Liver (tissue), 9 donors: ENCODE results near the gene ZNF844. TPM values are rescaled to one million over a fixed set of nuclear protein-coding genes. Genes with fewer than 3 reads are reported as not detected.

Experiments
- DNase-seq: peaks from one replicate; pipeline ENCODE4 v3.0.0-alpha.2; 2017; ENCODE audit warnings: low spot score
- H3K27ac ChIP-seq, 2 donors: one replicate each; pipeline ENCODE4 v1.7.0; 2013; ENCODE audit warnings: inconsistent platforms in 2 of 2, low read length in 2 of 2, control low read depth in 1 of 2, low read depth in 1 of 2, mild to moderate bottlenecking in 1 of 2
- H3K27me3 ChIP-seq, 4 donors: one replicate each; pipeline versions ENCODE4 v1.6.1 to v1.7.0; 2013; ENCODE audit warnings: low read length in 3 of 4, inconsistent platforms in 1 of 4, mild to moderate bottlenecking in 1 of 4, moderate library complexity in 1 of 4; ENCODE audit not compliant: control insufficient read depth in 4 of 4, insufficient read depth in 4 of 4
- H3K36me3 ChIP-seq, 4 donors: one replicate each; pipeline versions ENCODE4 v1.6.1 to v1.7.0; 2013; ENCODE audit warnings: low read length in 3 of 4, mild to moderate bottlenecking in 3 of 4, low read depth in 1 of 4, moderate library complexity in 1 of 4; ENCODE audit not compliant: control insufficient read depth in 4 of 4, insufficient read depth in 3 of 4
- H3K4me1 ChIP-seq, 4 donors: one replicate each; pipeline versions ENCODE4 v1.6.1 to v1.7.0; 2013; ENCODE audit warnings: low read length in 3 of 4, mild to moderate bottlenecking in 3 of 4, moderate library complexity in 1 of 4; ENCODE audit not compliant: control insufficient read depth in 4 of 4, insufficient read depth in 4 of 4
- H3K4me3 ChIP-seq, 3 donors: one replicate each; pipeline versions ENCODE4 v1.6.1 to v1.7.0; 2013; ENCODE audit warnings: low read length in 3 of 3, control low read depth in 1 of 3, low read depth in 1 of 3, mild to moderate bottlenecking in 1 of 3
- H3K9ac ChIP-seq, 2 donors: one replicate each; pipeline ENCODE4 v1.7.0; 2013; ENCODE audit warnings: low read length in 2 of 2, mild to moderate bottlenecking in 2 of 2, moderate library complexity in 2 of 2, control low read depth in 1 of 2, low read depth in 1 of 2
- H3K9me3 ChIP-seq, 4 donors: one replicate each; pipeline versions ENCODE4 v1.6.1 to v1.7.0; 2013; ENCODE audit warnings: low read length in 3 of 4; ENCODE audit not compliant: control insufficient read depth in 4 of 4
- EGR1 ChIP-seq, 2 donors: IDR thresholded peaks; 2 replicates each; pipeline ENCODE4 v1.6.1; 2016 to 2018; ENCODE audit warnings: antibody characterized with exemption in 2 of 2, low read depth in 2 of 2
- FOXA1 ChIP-seq: IDR thresholded peaks from 2 replicates; pipeline ENCODE4 v1.6.1; 2016; ENCODE audit warnings: antibody characterized with exemption
- FOXA2 ChIP-seq: IDR thresholded peaks from 2 replicates; pipeline ENCODE4 v1.6.1; 2016; ENCODE audit warnings: antibody characterized with exemption
- GABPA ChIP-seq, 2 donors: IDR thresholded peaks in 1 of 2; conservative IDR thresholded peaks in 1 of 2; 2 replicates each; pipeline ENCODE4 v1.6.1; 2016; ENCODE audit warnings: antibody characterized with exemption in 2 of 2, mild to moderate bottlenecking in 1 of 2, moderate library complexity in 1 of 2
- HNF4A ChIP-seq, 2 donors: conservative IDR thresholded peaks; 2 replicates each; pipeline ENCODE4 v1.6.1; 2016; ENCODE audit warnings: antibody characterized with exemption in 2 of 2, mild to moderate bottlenecking in 2 of 2
- HNF4G ChIP-seq: IDR thresholded peaks from 2 replicates; pipeline ENCODE4 v1.6.1; 2016; ENCODE audit warnings: antibody characterized with exemption
- JUND ChIP-seq, 2 donors: IDR thresholded peaks; 2 replicates each; pipeline ENCODE4 v1.6.1; 2016; ENCODE audit warnings: antibody characterized with exemption in 2 of 2
- NR2F2 ChIP-seq: IDR thresholded peaks from 2 replicates; pipeline ENCODE4 v1.6.1; 2016; ENCODE audit warnings: antibody characterized with exemption
- RAD21 ChIP-seq, 2 donors: IDR thresholded peaks; 2 replicates each; pipeline ENCODE4 v1.6.1; 2016; ENCODE audit warnings: antibody characterized with exemption in 2 of 2, mild to moderate bottlenecking in 2 of 2
- TAF1 ChIP-seq: conservative IDR thresholded peaks from 2 replicates; pipeline ENCODE4 v1.6.1; 2016; ENCODE audit warnings: antibody characterized with exemption, mild to moderate bottlenecking
- YY1 ChIP-seq: IDR thresholded peaks from 2 replicates; pipeline ENCODE4 v1.6.1; 2016; ENCODE audit warnings: antibody characterized with exemption, mild to moderate bottlenecking
- WGBS: extraction: QIAGEN DNeasy Blood & Tissue Kit; methylation state at CpG from one replicate; pipeline ENCODE4 v1.1.7; 2013; 5-methylcytosine and 5-hydroxymethylcytosine counted together
- polyA plus RNA-seq, 2 donors: library from polyadenylated mRNA; stranded (reverse) in 1 of 2; unstranded in 1 of 2; fragments of 200-250 nt in 1 of 2; fragments of >200 nt in 1 of 2; fragmentation: Nextera tagmentation in 1 of 2; extraction: Ambion mirVana in 1 of 2; gene quantifications; one replicate each; pipeline versions ENCODE4 v1.2.1 to v1.2.3, GENCODE V29; 2013 to 2015
- total RNA-seq, 2 donors: library from RNA; depleted of rRNA; stranded (reverse); fragments of >200 nt; gene quantifications; one replicate each; pipeline ENCODE4 v1.2.3, GENCODE V29; 2014
- TF ChIP-seq, protein P1 (sequence below): IDR thresholded peaks from 2 replicates; pipeline ENCODE4 v1.6.1; 2016; ENCODE audit warnings: antibody characterized with exemption, mild to moderate bottlenecking
- TF ChIP-seq, protein P2 (sequence below): fragments of 150-350 bp; IDR thresholded peaks from 2 replicates; pipeline ENCODE4 v1.5.1; 2017; ENCODE audit warnings: improper control_type of control experiment, low read depth, low read length; ENCODE audit not compliant: missing input control
- TF ChIP-seq, protein P3 (sequence below): IDR thresholded peaks from 2 replicates; pipeline ENCODE4 v1.6.1; 2016; ENCODE audit warnings: antibody characterized with exemption
- TF ChIP-seq, protein P4 (sequence below): IDR thresholded peaks from 2 replicates; pipeline ENCODE4 v1.6.1; 2016; ENCODE audit warnings: antibody characterized with exemption
- donor health status: healthy.
- donor health status: healthy.
- donor health status: healthy.
- donor health status: healthy.
- donor health status: healthy.

Gene ZNF844
- total and polyA plus RNA-seq, 4 donors, result 0.72 to 5.6 (median 2.9) TPM

DNA sequence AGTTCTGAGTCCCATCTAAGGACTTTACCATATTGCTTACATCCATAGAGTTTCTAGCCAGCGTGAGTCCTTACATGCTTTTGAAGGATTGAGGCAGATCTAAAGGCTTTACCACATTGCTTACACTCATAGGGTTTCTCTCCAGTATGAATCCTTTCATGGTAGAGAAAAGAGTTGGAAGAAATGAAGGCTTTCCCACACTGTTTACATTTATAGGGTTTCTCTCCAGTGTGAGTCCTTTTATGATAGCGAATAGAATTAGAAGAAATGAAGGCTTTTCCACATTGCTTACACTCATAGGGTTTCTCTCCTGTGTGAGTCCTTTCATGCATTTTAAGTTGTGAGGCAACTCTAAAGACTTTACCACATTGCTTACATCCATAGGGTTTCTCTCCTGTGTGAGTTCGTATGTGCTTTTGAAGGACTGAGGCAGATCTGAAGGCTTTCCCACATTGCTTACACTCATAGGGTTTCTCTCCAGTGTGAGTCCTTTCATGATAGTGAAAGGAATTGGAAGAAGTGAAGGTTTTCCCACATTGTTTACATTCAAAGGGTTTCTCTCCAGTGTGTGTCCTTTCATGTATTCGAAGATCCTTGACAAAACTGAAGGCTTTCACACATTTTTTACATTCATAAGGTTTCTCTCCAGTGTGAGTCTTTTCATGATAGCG is 20.6 kb upstream of the ZNF844 start:
- DNase-seq, result no peak
- Histone ChIP-seq H3K4me3 (peak overlapping the region in 2 of 3 donors; percentile 1 to 79), H3K27ac (no peak overlapping the region), H3K4me1 (no peaks in the 10 kb centered on the region), H3K36me3 (peaks cover 0 to 6% (median 2%) of the 10 kb centered on the region in 4 donors), H3K27me3 (no peaks in the 10 kb centered on the region), H3K9ac (no peak overlapping the region), H3K9me3 (peaks cover 19 to 42% (median 23%) of the 10 kb centered on the region in 4 donors)
- WGBS, result 96% methylated on average over 5 of the region's 5 CpGs
- TF ChIP-seq TAF1 (no peak), FOXA1 (no peak), YY1 (no peak), HNF4A (conservative IDR thresholded peaks at IDR 0.05) (no peak), GABPA (IDR thresholded peaks at IDR 0.05 in 1 of 2, conservative IDR thresholded peaks at IDR 0.05 in 1 of 2) (no peak), EGR1 (IDR thresholded peaks at IDR 0.05; ENCODE audit: low read depth in 2 of 2) (no peak)

DNA sequence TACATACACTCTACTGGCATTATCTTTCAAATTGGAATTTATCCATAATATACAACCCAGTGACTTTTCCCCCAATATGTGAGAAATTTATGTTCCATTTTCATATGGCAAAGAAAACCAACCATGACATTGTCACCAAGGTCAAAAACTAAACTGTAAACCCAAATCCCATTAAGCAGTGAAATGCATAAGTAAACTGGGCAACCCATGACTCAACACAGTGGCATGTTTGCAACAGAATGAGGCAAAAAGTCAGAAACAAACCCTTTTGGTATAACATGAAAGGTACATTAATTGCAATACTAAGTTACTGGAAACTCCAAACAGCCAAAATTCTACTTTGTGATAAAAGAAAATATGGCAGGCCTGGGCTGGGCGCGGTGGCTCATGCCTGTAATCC is 16.7 kb upstream of the ZNF844 start:
- 99% methylated on average over 2 of the region's 2 CpGs for WGBS
- Histone ChIP-seq H3K36me3 (peaks cover 0 to 6% (median 2%) of the 10 kb centered on the region in 4 donors), H3K4me1 (peaks cover 0 to 14% (median 5%) of the 10 kb centered on the region in 4 donors), H3K9ac (no peak overlapping the region), H3K9me3 (peaks cover 16 to 30% (median 19%) of the 10 kb centered on the region in 4 donors), H3K27me3 (no peaks in the 10 kb centered on the region), H3K4me3 (no peak overlapping the region), H3K27ac (no peak overlapping the region)
- TF ChIP-seq TAF1 (no peak), JUND (IDR thresholded peaks at IDR 0.05) (no peak)
- TF ChIP-seq, protein P1, sequence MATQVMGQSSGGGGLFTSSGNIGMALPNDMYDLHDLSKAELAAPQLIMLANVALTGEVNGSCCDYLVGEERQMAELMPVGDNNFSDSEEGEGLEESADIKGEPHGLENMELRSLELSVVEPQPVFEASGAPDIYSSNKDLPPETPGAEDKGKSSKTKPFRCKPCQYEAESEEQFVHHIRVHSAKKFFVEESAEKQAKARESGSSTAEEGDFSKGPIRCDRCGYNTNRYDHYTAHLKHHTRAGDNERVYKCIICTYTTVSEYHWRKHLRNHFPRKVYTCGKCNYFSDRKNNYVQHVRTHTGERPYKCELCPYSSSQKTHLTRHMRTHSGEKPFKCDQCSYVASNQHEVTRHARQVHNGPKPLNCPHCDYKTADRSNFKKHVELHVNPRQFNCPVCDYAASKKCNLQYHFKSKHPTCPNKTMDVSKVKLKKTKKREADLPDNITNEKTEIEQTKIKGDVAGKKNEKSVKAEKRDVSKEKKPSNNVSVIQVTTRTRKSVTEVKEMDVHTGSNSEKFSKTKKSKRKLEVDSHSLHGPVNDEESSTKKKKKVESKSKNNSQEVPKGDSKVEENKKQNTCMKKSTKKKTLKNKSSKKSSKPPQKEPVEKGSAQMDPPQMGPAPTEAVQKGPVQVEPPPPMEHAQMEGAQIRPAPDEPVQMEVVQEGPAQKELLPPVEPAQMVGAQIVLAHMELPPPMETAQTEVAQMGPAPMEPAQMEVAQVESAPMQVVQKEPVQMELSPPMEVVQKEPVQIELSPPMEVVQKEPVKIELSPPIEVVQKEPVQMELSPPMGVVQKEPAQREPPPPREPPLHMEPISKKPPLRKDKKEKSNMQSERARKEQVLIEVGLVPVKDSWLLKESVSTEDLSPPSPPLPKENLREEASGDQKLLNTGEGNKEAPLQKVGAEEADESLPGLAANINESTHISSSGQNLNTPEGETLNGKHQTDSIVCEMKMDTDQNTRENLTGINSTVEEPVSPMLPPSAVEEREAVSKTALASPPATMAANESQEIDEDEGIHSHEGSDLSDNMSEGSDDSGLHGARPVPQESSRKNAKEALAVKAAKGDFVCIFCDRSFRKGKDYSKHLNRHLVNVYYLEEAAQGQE, result no peak
- DNase-seq, result no peak

DNA sequence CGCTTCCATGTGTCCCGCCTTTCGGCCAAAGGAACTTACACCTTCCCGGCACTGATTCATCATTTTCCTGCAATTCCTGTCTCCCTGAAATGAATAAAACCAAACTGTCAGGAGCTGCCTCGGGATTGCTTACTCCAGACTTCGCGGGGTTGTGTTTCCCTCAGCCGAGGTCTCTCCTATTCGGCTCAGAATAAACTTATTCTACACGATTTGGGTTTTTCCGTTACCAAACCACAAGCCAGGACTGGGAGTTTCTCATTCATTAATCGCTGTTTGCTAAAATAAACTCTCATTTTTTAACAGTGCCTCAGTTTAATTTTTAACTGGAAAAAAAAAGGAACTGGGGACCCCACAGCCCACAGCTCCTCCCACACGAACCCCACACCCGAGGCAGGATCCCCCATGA is 12.4 kb upstream of the ZNF844 start:
- peaks cover 0 to 17% (median 5%) of the 10 kb centered on the region in 4 donors for H3K4me1 ChIP-seq
- 1% methylated on average over 14 of the region's 14 CpGs for WGBS
- TF ChIP-seq TAF1 (no peak), JUND (IDR thresholded peaks at IDR 0.05) (no peak), RAD21 (IDR thresholded peaks at IDR 0.05) (no peak), FOXA2 (no peak), HNF4G (no peak), GABPA (IDR thresholded peaks at IDR 0.05 in 1 of 2, conservative IDR thresholded peaks at IDR 0.05 in 1 of 2) (no peak), NR2F2 (no peak), EGR1 (IDR thresholded peaks at IDR 0.05; ENCODE audit: low read depth in 2 of 2) (no peak), HNF4A (conservative IDR thresholded peaks at IDR 0.05) (no peak)
- TF ChIP-seq, protein P2, sequence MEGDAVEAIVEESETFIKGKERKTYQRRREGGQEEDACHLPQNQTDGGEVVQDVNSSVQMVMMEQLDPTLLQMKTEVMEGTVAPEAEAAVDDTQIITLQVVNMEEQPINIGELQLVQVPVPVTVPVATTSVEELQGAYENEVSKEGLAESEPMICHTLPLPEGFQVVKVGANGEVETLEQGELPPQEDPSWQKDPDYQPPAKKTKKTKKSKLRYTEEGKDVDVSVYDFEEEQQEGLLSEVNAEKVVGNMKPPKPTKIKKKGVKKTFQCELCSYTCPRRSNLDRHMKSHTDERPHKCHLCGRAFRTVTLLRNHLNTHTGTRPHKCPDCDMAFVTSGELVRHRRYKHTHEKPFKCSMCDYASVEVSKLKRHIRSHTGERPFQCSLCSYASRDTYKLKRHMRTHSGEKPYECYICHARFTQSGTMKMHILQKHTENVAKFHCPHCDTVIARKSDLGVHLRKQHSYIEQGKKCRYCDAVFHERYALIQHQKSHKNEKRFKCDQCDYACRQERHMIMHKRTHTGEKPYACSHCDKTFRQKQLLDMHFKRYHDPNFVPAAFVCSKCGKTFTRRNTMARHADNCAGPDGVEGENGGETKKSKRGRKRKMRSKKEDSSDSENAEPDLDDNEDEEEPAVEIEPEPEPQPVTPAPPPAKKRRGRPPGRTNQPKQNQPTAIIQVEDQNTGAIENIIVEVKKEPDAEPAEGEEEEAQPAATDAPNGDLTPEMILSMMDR, result no peak
- TF ChIP-seq, protein P1, result no peak
- TF ChIP-seq, protein P3, sequence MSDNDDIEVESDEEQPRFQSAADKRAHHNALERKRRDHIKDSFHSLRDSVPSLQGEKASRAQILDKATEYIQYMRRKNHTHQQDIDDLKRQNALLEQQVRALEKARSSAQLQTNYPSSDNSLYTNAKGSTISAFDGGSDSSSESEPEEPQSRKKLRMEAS, result no peak
- TF ChIP-seq, protein P4, sequence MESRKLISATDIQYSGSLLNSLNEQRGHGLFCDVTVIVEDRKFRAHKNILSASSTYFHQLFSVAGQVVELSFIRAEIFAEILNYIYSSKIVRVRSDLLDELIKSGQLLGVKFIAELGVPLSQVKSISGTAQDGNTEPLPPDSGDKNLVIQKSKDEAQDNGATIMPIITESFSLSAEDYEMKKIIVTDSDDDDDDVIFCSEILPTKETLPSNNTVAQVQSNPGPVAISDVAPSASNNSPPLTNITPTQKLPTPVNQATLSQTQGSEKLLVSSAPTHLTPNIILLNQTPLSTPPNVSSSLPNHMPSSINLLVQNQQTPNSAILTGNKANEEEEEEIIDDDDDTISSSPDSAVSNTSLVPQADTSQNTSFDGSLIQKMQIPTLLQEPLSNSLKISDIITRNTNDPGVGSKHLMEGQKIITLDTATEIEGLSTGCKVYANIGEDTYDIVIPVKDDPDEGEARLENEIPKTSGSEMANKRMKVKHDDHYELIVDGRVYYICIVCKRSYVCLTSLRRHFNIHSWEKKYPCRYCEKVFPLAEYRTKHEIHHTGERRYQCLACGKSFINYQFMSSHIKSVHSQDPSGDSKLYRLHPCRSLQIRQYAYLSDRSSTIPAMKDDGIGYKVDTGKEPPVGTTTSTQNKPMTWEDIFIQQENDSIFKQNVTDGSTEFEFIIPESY, result no peak
- DNase-seq, result no peak
- peak overlapping the region; percentile 49 to 54 for H3K27ac ChIP-seq
- H3K9me3 ChIP-seq, result peaks cover 0 to 2% (median under 1%) of the 10 kb centered on the region in 4 donors
- H3K36me3 ChIP-seq, result no peaks in the 10 kb centered on the region
- H3K4me3 ChIP-seq, result peak overlapping the region; percentile 26 to 75 (median 48)
- no peaks in the 10 kb centered on the region for H3K27me3 ChIP-seq
- H3K9ac ChIP-seq, result peak overlapping the region in 1 of 2 donors; percentile 17
